ELF-1 (cell line): ENCODE data around the gene SND1.

Experiments used
- DNase-seq: peaks from one replicate; pipeline ENCODE4 v3.0.0-alpha.2; 2016; ENCODE audit warnings: low read depth, low spot score

Gene SND1

GRCh38 chr7:128068785-128069184 lies 416.8 kb downstream of the SND1 start:
- DNase-seq, result no peak

- no peak for DNase-seq
These were observed 417.7 kb downstream of the SND1 start for GRCh38 chr7:128069373-128070364.

GRCh38 chr7:128071376-128071775 lies 419.4 kb downstream of the SND1 start:
- DNase-seq, result no peak

- no peak for DNase-seq
These were observed 419.8 kb downstream of the SND1 start for GRCh38 chr7:128071801-128072200.

GRCh38 chr7:128073671-128074310 lies 421.8 kb downstream of the SND1 start:
- no peak for DNase-seq

GRCh38 chr7:128074336-128074735 lies 422.3 kb downstream of the SND1 start:
- no peak for DNase-seq

GRCh38 chr7:128074736-128075135 lies 422.7 kb downstream of the SND1 start:
- DNase-seq, result no peak

- no peak for DNase-seq
These were observed 423.5 kb downstream of the SND1 start for GRCh38 chr7:128075242-128076095.

GRCh38 chr7:128076196-128076795 lies 424.3 kb downstream of the SND1 start:
- DNase-seq, result no peak

- DNase-seq, result no peak
These were observed 424.8 kb downstream of the SND1 start for GRCh38 chr7:128076796-128077271.

GRCh38 chr7:128078309-128078708 lies 426.3 kb downstream of the SND1 start:
- DNase-seq, result no peak

- DNase-seq, result no peak
These were observed 428.2 kb downstream of the SND1 start for GRCh38 chr7:128080169-128080568.

GRCh38 chr7:128081351-128081750 lies 429.4 kb downstream of the SND1 start:
- DNase-seq, result no peak

GRCh38 chr7:128081808-128082207 lies 429.8 kb downstream of the SND1 start:
- DNase-seq, result no peak

- no peak for DNase-seq
These were observed 430.4 kb downstream of the SND1 start for GRCh38 chr7:128082431-128082830.

- no peak for DNase-seq
These were observed 433.1 kb downstream of the SND1 start for GRCh38 chr7:128084896-128085608.

GRCh38 chr7:128090492-128090891 lies 438.5 kb downstream of the SND1 start:
- DNase-seq, result no peak

- DNase-seq, result no peak
These were observed 439.1 kb downstream of the SND1 start for GRCh38 chr7:128091106-128091505.

GRCh38 chr7:128092221-128092620 lies 440.2 kb downstream of the SND1 start:
- DNase-seq, result no peak
